CD4-positive, alpha-beta T cell treated with Interleukin-15 for 1 hour (primary cell): ENCODE data around the gene BTG2.

Experiments
- DNase-seq: peaks from one replicate; pipeline ENCODE4 v3.0.0-alpha.2; 2020

The BTG2 gene

DNA sequence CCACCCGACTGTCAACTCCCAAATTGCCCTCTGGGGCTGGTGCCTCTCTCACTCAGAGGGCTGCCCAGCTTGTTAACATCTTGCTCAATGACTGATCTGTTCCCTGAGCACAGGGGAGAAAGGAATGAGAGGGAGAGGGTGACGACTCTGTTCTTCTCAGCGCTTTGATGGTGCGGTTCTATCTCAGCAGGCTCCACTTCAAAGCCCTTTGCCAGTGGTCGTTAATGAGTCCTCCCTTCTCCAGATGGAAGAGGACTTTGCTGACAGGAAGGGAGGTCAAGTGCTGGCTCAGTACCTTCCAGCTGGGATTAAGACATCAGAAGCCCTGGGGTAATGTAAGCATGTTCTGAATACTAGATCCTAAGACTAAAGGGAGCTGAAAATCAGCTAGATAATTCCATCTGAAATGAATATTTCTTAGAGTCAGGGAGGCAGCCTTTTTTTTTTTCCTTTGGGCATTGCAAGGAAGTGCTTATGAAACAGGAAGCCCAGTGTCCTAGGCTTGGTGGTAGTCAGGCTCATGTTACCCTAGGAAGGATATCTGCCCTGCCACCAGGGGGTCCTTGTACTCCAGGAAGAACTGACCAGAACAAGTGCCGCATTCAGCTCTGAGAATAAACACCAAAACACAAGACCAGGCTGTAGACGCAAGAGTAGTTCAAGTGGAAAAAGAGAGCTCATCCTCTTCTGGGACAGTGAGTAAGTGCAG lies 40.9 kb downstream of the BTG2 start:
- DNase-seq = no peak

DNA sequence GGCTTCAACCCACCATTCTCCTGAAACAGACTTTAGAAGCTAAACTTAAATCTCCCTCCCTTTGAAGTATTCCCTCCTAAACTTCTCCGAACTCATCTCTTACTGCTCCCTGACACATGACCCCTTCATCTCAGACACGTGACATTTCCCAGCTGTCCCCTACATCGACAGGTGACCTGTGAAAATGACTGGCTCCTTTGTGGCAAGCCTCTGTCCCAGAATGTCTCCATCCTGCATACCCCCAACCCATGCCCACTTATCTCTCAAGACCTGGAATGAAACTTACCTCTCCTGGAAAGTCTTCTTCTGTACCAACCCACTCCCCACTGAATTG lies 41.4 kb downstream of the BTG2 start:
- DNase-seq = no peak

GRCh38 chr1:203349166-203349565 lies 43.8 kb downstream of the BTG2 start:
- DNase-seq = no peak

- no peak for DNase-seq
Measured at GRCh38 chr1:203349773-203350524, 44.6 kb downstream of the BTG2 start.

DNA sequence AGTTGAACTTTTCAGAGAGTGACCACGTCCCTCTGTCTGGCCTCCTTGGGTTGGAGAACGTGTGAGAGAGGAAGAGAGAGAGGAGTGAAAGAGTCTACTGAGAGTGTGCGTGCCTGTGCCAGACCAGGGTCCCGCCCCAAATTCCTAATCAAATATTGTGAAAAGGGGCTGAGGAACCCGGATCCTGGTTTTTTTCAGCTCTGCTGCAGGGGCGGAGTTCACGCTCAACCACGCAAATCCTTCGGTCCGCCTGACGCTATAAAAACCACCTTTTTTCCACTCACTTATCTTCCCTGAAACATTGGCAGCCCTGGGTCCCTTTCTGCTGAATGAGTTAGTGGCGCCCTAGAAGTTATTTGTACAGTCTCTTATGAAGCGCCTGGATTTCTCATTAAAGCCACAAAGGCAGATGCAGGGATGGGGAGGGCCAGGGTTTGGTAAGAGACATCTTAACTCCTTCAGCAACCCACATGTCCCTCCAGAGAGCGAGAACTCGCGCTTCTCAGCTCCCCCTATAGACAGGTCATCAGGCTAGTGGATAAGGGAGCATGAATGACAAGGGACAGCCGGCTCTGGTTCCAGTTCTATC lies 45.8 kb downstream of the BTG2 start, which contains the start of gene FMOD:
TSS of gene FMOD (minus strand) at position 86 of the 589 bp plus-strand sequence. CDS start 2,852 bp downstream, outside the sequence.
- DNase-seq = no peak

DNA sequence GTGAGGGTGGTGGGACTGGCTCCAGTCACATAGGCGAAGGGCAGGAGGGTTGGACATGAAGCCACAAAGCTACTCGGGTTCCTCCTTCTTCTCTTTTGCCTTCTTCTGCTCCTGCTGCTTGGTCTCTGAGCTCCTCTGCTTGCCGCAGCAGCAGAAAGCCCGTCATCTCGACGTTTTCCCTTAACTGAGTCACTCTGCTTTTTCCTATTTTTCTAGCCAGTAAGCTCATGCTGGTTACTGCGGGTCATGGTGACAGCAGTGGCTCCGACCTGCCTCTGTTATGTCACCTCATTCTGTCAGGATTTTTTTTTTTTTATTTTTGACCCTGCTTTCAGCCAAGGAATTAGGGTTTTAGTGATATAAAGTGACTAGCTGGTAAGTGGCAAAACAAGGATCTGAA lies 48.2 kb downstream of the BTG2 start:
- DNase-seq = no peak

DNA sequence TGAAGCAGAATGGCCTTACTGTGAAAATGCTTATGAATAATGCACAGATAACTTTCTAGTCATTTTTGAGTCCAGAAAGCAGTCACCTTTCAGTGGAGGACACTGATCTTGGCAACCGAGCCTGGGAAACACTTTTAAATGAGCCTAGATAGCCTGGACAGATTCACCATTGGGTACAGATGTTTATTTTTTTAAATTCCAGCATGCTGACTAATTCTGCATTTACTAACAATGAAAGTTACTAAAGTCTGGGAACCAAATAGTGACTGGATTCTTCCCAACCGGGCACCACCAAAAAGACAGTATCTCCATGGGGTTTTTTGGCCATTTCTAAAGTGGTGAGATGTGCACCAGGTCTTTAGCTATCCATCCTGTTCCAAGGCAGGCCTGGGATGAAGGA lies 48.9 kb downstream of the BTG2 start:
- DNase-seq = no peak

GRCh38 chr1:203359010-203359571 lies 53.8 kb downstream of the BTG2 start:
- DNase-seq = no peak
